GM18861 (cell line): ENCODE results near the gene PKNOX2.

Experiments
- ATAC-seq: cut with Tn5 transposase; IDR thresholded peaks from one replicate; pipeline ENCODE4 v1.9.1; 2021; ENCODE audit not compliant: unreplicated experiment

Gene PKNOX2

DNA sequence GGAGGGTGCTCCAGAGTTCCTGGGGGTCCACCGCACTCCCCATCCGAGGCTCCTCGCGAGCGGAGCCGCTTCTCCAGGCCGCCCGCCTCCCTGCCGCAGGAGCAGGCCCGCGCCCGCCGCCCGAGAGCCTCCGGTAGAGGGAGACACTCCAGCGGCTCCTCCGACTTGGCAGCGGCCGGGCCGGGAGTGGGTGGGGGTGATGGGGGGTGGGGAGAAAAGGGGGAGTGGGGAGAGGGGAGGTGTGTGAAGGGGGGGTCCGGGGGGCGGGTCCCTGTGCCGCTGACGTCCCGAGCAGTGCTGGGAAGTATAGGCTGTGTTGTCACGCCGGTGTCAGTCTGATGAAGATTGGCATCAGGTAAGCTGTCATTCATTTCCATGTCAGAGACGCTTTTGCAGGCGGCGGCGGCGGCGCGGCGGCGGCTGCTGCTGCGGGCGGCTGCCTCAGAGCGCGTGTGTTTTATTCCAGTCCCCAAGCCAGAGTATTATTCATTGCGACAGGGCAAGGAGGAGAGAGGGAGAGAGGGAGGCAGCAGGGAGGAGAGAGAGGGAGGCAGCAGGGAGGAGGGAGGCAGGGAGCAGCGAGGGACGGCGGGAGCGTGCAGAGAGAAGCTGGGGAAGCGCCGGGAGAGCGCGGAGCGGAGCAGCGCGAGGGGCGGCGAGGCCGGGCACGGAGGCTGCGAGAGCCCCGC, at the start of gene PKNOX2:
Gene PKNOX2, plus strand, starts transcription at position 330 of the 689 bp plus-strand sequence. CDS start 186,555 bp downstream, outside the sequence.
- no peak for ATAC-seq

DNA sequence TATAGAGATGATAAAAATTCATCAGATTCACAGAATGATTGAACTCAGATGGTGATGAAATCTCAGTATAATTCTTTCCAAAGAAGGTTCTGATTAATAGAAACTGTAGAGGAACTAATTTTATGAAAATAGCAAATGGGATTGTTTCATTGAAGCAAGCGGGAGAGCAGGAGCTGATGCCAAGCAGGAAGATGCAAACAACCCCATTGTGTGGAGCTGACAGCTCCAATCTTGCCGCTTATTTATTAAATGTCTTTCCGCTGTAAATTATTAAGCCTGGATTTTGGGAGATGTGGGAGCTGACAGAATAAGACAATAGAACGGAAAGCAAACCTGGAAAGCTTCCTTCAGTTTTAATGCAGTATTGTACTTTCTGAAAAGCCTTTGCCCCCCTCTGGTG, 47.1 kb upstream of the PKNOX2 start:
- no peak for ATAC-seq

- no peak for ATAC-seq
These were observed 41.2 kb upstream of the PKNOX2 start for GRCh38 chr11:125123194-125123946.

- ATAC-seq = no peak
These were observed 40.5 kb upstream of the PKNOX2 start for GRCh38 chr11:125123947-125124617.

GRCh38 chr11:125124618-125124992, 39.9 kb upstream of the PKNOX2 start:
- ATAC-seq = no peak

- ATAC-seq = no peak
These were observed 36.1 kb upstream of the PKNOX2 start for GRCh38 chr11:125128450-125128849.

GRCh38 chr11:125129316-125129993, 35.1 kb upstream of the PKNOX2 start:
- no peak for ATAC-seq

DNA sequence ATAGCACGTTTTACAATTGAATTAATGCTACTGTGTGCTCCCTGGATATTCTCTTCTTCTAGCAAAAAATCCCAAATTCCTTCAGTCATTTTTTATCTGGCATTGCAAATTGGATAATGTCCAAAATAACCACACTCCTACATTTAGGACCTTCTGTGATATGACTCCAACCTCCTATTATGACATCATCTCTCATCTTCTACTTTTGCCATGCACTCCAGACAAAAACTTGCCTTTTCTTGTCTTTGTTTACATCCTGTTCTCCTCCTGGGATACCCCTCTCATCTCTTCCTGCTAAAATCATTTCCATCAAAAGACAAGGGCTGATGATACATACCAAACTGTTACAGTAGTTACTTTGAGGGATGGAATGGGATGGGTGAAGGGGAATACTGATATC, 32.5 kb upstream of the PKNOX2 start:
- no peak for ATAC-seq

DNA sequence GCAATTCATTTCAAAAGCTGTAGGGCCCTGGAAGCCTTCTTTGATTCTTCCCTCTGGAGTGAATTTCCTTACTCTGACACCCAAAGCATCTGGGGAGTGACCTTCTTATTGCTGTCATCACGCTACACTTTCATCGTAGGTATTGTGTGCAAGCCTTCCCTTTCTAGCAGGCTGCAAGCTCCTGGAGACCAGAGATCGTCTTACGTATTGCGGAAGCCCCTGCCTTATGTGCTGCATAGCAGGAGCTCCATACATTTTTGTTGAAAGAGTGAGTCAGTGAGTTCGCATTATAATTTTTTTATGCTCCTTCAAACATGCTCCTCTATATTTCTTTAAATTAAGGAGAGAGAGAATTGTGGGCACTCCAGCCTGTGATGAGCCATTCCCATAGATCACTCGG, 32.0 kb upstream of the PKNOX2 start:
- ATAC-seq = no peak

DNA sequence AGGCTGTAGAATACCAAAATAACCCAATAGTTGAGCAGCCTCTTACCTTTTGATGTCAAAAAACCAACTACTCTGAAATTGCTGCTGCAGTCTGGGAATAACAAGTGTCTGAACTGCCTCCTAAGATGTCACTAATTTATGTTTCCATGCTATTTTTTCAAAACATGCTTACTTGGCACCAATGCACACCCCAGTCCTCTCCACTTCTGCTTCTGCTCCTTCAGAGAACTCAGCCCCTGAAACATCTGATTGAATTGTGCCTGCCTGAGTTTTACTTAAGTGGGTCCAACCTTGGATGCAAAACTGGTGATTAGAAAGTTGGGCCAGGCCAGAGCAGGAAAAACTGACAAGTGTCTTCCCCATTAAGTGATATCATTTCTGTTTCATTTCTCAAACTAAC, 28.6 kb upstream of the PKNOX2 start:
- no peak for ATAC-seq

GRCh38 chr11:125138966-125139365, 25.6 kb upstream of the PKNOX2 start:
- ATAC-seq = no peak

GRCh38 chr11:125139778-125140177, 24.8 kb upstream of the PKNOX2 start:
- ATAC-seq = no peak

- ATAC-seq = no peak
These were observed 24.3 kb upstream of the PKNOX2 start for GRCh38 chr11:125140233-125140632.

- no peak for ATAC-seq
These were observed 23.4 kb upstream of the PKNOX2 start for GRCh38 chr11:125141178-125141577.

GRCh38 chr11:125141686-125142535, 22.6 kb upstream of the PKNOX2 start:
- ATAC-seq = peak; percentile 70

DNA sequence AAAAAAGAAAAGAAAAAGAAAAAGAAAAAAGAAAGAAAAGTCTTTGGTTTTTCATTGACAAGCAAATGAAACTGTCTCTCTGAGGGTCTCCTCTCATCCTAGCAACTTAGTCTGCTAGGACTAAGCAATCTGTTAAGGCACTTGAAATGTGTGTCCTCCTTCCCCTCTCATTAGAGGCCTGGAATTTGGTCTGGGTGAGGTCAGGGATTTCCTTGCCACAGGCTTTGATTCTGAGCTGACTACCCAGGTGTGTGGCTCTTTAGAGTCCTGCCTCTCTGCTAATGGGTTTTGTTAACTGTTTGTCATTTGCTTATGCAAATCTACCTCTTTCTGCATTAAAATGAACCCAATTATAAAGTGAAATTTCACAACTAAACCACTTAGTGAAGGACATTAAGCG, 18.3 kb upstream of the PKNOX2 start:
- ATAC-seq = no peak

- ATAC-seq = no peak
These were observed 17.3 kb upstream of the PKNOX2 start for GRCh38 chr11:125147280-125147679.

- ATAC-seq = no peak
These were observed 16.5 kb upstream of the PKNOX2 start for GRCh38 chr11:125148011-125148410.

GRCh38 chr11:125148743-125149142, 15.8 kb upstream of the PKNOX2 start:
- ATAC-seq = no peak

DNA sequence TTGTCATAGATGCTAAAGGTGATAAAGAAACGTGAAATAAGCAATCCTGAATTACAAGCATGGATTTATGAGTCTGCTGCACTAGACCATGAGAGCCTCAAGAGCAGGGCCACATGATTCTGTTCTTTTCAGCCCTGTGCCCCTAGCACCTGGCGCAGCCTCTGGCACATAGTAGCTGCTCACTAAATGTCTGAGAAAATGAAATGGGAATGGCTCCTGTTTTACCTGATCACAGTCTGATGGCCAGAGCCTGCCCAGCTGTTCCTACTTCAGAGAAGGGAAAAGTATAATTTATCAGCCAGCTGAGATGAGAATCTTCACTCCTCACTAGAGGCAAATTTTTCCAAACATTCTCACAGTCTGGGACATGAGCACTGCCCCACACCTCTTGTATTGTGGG, 10.7 kb upstream of the PKNOX2 start:
- ATAC-seq = no peak
